GM19455 (cell line): Measurements from ENCODE around the gene ABL2.

ENCODE experiments used
- ATAC-seq: cut with Tn5 transposase; IDR thresholded peaks from one replicate; pipeline ENCODE4 v1.9.1; 2021; ENCODE audit not compliant: unreplicated experiment

ABL2 gene

GRCh38 chr1:179058487-179059483 lies 170.7 kb downstream of the ABL2 start:
- no peak for ATAC-seq

DNA sequence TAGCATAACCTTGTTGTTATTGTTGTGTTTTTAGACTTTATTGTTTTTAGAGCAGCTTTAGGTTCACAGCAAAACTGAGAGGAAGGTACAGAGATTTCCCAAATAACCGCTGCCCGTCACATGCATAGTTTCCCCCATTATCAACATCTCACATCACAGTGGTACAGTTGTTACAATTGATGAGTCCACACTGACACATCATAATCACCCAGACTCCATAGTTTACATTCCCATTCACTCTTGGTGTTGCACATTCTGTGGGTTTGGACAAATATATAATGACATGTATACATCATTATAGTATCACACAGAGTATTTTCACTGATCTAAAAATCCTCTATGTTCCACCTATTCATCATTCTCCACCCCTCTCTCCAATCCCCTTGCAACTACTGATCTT lies 173.5 kb downstream of the ABL2 start:
- no peak for ATAC-seq

- ATAC-seq, result no peak
Observed at GRCh38 chr1:179053486-179053885, 176.0 kb downstream of the ABL2 start.

DNA sequence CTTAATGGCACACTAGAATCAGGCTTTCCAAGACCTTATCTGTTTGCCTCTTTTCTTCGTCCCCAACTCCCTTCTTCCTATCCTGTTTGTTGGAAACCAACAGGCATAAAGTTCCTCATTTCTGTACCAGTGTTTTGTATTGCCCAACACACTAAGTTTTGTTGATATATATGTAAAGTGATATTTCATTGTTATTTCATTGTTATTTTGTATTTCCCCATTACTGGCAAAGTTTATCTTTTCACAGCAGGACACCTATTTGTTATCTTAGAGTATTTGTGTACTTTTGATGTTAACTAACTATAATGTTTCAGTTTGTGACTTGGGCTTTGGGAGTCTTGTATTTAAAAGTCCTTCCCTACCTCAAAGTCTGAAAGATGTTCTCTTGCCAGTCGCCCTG lies 176.7 kb downstream of the ABL2 start:
- ATAC-seq, result no peak
